HL-60 (cell line): ENCODE measurements around the gene GNG7.
A peak's percentile ranks its signal among the peaks of the same experiment; 100 is the strongest.

ENCODE experiments used
- POLR2AphosphoS5 ChIP-seq: IDR thresholded peaks from 2 replicates; pipeline ENCODE4 v1.6.1; 2012; ENCODE audit warnings: low read depth
- TF ChIP-seq, protein P1 (sequence below): IDR thresholded peaks from one replicate; pipeline ENCODE4 v1.5.1; 2011; ENCODE audit warnings: low read length, control low read depth, inconsistent platforms; ENCODE audit not compliant: insufficient read depth
- TF ChIP-seq, protein P2 (sequence below): IDR thresholded peaks from 2 replicates; pipeline ENCODE4 v1.6.1; 2012; ENCODE audit warnings: low read depth; ENCODE audit not compliant: insufficient replicate concordance

DNA sequence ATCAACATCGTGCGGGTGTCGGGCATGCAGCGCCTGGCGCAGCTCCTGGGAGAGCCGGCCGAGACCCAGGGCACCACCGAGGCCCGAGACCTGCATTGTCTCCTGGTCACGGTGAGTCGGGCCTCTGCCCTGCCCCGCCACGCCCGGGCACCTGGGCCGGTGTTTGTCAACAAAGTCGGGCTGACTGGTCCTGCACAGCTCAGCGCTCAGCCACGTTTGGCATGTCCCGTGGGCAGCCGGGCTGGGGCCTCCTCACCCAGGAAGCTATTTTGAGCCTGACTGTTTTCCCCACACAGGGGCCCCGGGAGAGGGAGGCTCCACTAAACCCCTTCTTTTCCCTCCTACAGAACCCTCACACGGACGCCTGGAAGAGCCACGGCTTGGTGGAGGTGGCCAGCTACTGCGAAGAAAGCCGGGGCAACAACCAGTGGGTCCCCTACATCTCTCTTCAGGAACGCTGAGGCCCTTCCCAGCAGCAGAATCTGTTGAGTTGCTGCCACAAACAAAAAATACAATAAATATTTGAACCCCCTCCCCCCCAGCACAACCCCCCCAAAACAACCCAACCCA, 225.3 kb downstream of the GNG7 start:
- TF ChIP-seq, protein P1, sequence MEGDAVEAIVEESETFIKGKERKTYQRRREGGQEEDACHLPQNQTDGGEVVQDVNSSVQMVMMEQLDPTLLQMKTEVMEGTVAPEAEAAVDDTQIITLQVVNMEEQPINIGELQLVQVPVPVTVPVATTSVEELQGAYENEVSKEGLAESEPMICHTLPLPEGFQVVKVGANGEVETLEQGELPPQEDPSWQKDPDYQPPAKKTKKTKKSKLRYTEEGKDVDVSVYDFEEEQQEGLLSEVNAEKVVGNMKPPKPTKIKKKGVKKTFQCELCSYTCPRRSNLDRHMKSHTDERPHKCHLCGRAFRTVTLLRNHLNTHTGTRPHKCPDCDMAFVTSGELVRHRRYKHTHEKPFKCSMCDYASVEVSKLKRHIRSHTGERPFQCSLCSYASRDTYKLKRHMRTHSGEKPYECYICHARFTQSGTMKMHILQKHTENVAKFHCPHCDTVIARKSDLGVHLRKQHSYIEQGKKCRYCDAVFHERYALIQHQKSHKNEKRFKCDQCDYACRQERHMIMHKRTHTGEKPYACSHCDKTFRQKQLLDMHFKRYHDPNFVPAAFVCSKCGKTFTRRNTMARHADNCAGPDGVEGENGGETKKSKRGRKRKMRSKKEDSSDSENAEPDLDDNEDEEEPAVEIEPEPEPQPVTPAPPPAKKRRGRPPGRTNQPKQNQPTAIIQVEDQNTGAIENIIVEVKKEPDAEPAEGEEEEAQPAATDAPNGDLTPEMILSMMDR, result no peak
- TF ChIP-seq POLR2AphosphoS5, result peak; percentile 23; the same call in 1 of the 2 replicates
- TF ChIP-seq, protein P2, sequence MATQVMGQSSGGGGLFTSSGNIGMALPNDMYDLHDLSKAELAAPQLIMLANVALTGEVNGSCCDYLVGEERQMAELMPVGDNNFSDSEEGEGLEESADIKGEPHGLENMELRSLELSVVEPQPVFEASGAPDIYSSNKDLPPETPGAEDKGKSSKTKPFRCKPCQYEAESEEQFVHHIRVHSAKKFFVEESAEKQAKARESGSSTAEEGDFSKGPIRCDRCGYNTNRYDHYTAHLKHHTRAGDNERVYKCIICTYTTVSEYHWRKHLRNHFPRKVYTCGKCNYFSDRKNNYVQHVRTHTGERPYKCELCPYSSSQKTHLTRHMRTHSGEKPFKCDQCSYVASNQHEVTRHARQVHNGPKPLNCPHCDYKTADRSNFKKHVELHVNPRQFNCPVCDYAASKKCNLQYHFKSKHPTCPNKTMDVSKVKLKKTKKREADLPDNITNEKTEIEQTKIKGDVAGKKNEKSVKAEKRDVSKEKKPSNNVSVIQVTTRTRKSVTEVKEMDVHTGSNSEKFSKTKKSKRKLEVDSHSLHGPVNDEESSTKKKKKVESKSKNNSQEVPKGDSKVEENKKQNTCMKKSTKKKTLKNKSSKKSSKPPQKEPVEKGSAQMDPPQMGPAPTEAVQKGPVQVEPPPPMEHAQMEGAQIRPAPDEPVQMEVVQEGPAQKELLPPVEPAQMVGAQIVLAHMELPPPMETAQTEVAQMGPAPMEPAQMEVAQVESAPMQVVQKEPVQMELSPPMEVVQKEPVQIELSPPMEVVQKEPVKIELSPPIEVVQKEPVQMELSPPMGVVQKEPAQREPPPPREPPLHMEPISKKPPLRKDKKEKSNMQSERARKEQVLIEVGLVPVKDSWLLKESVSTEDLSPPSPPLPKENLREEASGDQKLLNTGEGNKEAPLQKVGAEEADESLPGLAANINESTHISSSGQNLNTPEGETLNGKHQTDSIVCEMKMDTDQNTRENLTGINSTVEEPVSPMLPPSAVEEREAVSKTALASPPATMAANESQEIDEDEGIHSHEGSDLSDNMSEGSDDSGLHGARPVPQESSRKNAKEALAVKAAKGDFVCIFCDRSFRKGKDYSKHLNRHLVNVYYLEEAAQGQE, result no peak
